Activated CD8-positive, alpha-beta memory T cell treated with anti-CD3 and anti-CD28 coated beads, Interleukin-2, amount 50 U/mL, for 1 hour (primary cell): ENCODE data around the gene PNPLA6.

Source experiments
- DNase-seq: peaks from one replicate; pipeline ENCODE4 v3.0.0-alpha.2; 2020; ENCODE audit errors: extremely low read depth

The PNPLA6 gene

DNA sequence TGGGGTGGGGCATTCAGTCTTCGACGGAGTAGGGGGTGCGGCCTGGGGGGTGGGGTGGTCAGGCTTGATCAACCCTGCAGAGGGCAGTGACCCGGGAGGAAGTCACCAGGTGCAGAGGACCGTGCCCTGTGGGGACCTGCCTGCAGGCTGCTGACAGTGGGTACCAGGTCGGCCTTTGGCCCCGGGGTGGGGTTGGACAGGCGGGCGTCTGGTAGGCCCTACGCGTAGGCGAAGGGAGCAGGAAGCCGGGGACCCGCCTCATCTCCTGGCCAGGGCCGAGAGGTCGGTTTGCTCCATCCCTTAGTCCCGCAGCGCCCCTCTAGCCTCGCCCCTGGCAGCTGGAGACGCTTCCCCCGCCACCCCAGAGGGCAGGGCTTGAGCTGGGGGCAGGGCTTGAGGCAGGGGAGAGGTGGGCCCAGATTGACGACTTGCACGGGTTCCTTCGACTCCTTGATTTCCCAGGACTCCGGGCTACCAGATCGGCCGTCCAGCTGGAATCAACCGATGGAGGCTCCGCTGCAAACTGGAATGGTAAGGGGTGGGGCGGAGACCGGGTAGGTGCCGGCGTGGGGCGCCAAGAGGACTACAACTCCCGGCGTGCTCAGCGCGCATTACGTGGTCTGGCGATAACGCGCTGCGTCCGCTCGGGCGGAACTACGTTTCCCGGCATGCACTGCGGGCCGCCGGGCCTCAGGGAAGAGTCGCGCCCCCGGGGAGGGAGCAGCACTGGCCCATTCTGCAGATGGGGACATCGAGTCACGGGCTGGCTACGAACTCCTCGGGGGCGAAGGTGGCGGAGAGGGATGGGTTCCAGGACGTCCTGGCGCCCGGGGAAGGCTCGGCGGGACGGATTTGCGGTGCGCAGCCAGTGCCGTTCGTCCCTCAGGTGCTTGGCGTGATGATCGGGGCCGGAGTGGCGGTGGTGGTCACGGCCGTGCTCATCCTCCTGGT lies at the start of gene PNPLA6:
Gene PNPLA6, plus strand, starts transcription at position 671 of the 951 bp plus-strand sequence. Its CDS starts 72 bp downstream, at position 743.
- DNase-seq: peak; percentile 59

DNA sequence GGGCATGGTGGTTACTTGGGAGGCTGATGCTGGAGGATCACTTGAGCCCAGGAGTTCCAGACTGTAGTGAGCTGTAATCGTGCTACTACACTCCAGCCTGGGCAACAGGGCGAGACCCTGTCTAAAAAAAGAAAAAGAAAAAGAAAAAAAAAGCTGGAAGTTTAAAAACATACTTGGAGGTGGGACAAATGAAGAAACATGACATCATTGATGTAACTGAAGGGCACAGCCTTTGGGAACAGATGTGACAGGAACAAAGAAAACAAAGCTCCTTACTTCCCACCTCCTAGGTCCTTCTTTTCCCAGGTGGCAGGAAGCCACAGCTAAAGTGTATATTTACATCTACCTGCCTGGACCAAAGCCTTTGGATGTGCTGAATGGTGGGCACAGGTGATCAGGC lies 48.6 kb upstream of the PNPLA6 start:
- DNase-seq: no peak

DNA sequence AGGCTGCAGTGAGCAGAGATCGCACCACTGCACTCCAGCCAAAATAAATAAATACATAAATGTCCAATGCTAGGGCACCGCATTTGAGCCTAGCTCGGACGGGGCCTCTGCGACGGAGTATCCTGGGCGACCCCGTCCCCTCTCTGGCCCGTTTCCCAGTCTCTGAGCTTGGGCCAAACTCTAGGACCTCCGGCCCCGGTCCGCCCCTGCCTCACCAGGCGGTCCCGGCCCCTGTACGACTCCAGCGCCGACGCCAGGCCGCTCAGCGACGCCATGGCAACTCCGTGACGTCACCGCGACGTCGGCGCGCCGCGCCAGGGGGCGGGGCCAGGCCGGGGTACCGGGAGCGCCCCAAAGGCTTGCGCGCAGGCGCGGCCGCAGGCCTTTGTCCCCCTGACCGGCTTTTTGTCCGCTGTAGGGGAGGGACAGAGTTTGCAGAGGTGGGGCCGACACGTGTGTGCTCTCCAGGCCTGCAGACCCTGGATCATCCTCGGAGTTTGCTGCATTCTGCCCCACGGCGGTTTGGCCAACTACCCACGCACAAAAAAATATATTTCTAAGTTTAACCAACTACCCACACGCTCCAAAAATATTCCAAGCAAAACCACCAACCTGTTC lies 46.7 kb upstream of the PNPLA6 start, which contains the start of gene PEX11G:
Gene PEX11G, minus strand, starts transcription at position 300 of the 618 bp plus-strand sequence. Its CDS starts 25 bp downstream, at position 275.
- DNase-seq: peak; percentile 50

DNA sequence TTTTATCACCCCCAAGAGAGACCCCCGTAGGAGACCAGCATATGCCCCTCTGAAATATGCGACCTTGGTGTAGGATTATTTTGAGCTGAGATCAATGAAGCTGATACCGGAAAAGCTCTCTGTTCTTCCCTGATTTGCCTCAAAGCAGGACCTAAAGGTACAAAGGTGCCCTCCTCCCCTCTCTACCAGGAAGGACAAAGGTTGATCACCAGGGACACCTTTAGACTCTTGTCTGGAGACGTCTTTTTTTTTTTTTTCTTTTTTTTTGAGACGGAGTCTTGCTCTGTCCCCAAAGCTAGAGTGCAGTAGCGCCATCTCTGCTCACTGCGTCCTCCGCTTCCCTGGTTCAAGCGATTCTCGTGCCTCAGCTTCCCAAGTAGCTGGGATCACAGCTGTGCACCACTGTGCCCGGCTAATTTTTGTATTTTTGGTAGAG lies 45.9 kb upstream of the PNPLA6 start:
- DNase-seq: no peak

DNA sequence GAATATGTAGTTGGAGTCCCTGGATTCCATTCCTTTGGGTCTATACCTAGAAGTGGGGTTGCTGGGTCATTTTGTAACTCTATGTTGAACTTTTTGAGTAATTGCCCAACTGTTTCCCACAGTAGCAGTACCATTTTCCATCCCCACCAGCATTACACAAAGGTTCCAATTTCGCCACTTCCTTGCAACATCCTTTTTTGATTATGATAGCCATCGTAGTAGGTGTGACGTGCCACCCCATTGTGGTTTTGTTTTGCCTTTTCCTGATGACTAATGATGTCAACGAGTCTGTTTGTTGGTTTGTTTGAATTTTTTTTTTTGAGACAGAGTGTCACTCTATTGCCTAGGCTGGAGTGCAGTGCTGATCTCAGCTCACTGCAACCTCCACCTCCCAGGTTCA lies 43.4 kb upstream of the PNPLA6 start:
- DNase-seq: no peak

DNA sequence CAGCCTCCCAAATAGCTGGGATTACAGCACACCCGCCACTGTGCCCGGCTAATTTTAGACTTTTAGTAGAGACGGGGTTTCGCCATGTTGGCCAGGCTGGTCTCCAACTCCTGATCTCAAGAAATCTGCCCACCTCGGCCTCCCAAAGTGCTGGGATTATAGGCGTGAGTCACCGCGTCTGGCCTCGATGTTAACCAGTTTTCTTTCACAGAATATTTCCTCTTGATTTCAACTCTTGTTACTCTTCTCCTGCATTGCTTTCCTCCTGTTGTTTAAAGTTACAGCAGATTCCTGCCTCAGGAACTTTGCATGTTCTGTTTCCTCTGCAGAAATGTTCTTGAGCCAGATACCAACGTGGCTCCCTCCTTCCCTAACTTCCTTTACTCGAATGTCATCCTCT lies 43.0 kb upstream of the PNPLA6 start:
- DNase-seq: no peak

DNA sequence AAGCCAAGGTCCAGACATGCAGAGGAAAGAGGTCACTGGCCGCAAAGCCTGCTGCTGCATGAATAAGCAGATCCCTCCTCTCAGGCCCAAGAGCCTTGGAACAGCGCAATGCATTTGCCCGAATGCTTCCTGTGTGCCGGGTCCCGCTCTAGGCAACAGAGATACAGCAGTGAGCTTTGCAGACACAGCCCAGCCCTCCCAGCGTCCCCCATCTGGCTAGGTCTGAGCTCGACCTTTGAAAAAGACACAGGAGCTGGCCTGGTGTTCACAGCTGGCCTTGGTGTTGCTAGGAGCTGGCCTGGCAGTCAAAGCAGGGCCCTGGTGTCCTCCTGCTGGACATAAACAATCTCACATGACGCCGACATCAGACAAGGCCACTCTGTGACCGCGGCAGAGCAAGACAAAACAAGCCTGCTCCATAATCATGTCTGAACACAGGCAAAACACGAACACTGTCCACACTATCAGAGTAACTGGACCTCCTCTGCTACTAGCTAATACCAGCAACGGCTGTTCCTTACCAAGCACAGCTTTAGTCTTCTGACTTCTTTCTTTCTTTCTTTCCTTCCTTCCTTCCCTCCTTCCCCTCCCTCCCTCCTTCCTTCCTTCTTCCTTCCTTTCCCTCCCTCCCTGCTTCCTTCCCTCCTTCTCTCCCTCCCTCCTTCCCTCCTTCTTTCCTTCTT lies 41.0 kb upstream of the PNPLA6 start:
- no peak for DNase-seq

DNA sequence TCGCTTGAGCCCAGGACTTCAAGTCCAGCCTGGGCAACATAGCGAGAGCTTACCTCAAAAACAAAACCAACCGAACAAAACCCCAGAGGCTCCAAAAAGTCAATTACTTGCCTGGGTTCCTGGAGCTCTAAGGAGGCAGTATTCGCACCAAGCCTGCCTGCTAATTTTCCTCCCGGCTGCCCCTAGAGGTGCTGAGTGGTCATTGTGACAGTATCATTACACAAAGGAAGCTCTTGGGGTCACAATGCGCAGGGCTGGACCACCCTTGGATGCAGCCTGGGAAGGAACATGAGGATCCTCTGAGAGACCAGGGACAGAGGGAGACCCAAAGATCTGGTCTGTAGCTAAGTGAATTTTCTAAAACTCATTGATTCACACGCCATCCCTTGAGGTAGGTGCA lies 38.2 kb upstream of the PNPLA6 start:
- no peak for DNase-seq

DNA sequence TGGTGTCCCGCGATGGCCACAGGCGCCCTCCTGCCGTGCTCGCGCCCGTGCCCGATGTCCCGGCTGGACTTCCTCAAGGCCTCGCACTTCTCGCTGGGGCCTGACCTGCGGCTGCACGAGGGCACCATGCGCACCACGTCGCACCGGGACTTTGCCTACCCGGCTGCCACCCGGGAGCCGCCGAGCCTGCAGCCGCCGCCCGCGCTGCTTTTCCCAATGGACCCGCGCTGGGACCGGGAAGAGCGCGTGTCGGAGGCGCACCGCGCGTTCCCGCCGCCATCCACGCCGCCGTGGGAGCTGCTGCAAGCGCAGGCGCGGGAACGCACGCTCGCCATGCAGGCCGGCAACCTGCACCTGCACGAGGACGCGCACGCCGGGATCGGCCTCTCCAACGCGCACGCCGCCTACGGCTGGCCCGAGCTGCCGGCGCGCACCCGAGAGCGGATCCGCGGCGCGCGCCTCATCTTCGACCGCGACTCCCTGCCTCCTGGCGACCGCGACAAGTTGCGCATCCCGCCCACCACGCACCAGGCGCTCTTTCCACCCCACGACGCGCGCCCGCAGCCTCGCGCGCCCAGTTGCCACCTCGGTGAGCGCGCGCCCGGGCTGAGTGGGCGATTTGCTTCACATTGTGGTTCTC lies 34.6 kb upstream of the PNPLA6 start:
- DNase-seq: no peak

DNA sequence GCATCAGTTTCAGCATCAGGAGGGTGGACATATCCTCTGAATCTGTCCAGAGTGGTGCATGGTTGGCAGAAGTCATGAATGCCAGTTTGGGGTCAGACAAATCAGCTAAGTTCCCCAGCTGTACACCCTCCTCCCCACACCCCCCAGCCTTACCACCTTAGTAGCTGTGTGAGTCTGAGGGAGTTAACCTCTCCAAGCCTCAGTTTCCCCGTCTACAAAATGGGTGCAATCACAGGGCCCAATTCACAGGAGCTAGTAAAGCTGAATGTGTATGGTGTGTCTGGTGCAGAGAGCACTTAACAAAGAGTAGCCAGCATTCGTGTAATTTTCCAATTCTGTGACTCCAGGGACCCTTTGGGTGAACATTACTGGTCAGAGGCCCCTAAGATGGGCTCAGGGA lies 33.0 kb upstream of the PNPLA6 start:
- no peak for DNase-seq

DNA sequence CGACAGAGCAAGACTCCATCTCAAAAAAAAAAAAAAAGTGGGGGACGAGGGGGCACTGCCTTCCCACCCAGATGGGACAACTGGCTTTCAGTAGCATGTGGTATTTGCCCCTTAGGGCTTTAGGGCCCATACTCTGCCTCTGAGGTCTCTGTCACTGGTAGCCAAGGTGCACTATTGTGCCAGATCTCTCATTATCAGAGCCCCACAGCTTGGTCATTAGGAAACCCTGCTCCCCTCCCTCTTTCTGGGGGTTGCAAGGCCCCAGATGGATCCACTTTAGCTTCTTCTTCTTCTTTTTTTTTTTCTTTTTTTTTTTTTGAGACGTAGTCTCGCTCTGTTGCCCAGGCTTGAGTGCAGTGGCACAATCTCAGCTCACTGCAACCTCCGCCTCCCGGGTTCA lies 30.8 kb upstream of the PNPLA6 start:
- no peak for DNase-seq

DNA sequence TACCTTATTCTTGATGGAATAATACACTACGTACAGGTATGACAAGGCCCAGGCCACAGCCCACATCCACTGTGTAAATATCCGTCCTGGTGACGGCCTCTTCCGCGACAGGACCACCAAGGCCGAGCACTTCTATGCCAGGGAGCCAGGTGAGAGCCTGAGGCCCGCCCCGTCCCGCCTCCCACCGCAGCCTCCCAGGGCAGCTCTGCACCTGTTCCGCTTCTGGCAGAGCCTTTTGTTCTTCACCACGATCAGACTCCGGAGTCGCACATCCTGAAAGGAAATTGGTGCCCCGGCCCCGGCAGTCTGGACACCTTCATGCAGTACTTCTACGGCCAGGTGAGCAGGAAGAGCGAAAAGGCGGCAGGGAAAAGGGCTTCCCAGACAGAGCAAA lies 30.2 kb upstream of the PNPLA6 start:
- no peak for DNase-seq

DNA sequence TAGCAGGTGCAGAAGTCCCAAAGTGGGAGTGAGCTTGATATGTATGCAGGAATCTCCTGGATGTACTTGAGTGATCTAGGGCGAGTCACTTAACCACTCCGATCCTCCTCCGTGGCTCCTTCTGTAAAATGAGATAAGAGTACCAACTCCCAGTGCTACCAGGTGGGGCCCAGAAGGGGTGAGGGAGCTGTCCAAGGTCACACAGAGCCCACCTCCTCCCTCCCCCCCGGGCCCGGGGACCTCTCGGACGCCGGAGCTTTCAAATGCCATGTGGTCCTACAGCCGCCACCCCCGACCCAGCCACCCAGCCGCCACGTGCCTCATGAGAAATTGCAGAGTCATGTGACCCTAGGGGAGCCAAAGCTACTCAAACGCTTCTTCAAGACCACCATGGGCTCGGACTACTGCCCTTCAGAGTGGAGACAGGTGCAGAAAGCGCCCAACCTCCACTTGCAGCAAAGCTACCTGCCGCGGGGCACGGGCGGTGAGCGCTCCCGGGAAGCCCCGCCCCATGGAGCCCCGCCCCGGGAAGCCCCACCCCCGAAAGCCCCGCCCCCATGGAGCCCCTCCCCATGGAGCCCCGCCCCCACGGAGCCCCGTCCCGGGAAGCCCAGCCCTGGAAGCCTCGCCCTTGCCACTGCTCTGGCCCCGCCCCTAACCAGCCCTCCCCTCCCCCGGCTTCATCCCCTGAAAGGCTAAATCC lies 29.7 kb upstream of the PNPLA6 start:
- no peak for DNase-seq

DNA sequence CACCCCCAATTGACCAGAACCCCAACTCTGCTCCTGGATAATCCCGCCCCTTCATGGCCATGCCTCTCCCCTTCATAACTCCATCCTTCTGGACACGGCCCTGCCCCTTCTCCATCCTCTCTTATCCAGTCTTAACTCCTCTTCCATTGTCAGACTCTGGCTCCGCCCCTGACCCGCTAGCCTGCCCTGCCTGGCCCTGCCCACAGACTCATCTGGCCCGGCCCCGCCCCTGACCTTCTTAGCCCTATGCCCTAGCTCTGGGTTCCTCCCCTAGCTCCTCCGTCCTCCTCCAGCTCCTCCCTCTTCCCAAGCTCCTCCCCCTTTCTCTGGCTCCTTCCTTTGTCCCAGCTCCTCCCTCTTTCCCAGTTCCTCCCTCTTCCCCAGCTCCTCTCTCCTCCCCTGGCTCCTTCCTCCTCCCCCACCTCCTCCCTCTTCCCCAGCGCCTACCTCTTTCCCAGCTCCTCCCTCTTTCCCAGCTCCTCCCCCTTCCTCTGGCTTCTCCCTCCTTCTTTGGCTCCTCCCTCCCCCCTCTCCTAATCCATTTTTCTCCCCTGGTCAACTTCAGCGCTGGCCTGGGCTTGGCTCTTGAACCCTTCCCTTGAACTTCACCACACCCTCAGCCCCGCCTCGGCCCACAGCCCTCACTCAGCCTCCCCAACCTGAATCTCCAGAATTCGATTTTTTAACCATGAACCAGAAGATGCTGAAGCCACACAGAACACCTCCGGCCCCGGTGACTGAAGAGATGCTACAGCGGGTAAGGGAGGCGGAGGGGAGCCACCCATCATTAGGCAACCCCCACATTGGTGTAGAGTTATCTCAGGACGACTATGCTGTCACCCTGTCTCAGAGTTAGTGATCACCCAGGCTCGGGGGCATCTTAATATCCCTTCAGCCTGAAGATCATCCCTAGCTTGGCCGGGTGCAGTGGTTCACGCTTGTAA lies 28.9 kb upstream of the PNPLA6 start:
- DNase-seq: no peak

DNA sequence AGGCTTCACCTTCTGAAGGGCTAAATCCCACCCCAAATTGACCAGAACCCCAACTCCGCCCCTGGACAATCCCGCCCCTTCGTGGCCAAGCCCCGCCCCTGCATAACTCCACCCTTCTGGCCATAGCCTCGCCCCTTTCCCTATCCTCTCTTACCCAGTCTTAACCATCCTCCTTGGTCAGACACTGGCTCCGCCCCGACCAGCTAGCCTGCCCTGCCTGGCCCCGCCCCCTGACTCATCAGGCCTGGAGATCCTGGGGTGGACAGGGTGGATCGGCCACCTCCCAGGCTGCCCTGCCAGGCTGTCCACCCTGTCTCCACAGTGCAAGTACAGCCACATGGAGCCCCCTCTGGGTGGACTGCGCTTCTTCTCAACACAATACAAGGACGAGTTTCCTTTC lies 27.6 kb upstream of the PNPLA6 start:
- no peak for DNase-seq

DNA sequence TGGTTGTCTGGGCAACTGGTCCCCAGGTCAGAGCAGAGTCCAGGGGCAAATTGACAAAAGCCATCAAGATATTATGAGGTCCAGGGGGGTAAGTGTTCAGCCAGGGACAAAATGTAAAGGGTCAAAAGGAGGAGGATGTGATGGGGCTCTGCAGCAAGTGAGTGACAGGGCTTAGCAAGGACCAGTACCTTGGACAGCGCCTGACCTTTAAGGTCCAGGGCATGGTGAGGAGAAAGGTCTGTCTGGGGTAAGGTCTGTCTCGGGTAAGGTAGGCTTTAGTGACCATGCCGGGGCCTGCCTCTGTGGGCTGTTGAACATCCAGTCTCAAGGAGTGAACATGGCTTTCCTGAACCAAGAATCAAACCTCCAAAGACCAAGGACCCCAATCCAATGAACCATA lies 25.9 kb upstream of the PNPLA6 start:
- no peak for DNase-seq

DNA sequence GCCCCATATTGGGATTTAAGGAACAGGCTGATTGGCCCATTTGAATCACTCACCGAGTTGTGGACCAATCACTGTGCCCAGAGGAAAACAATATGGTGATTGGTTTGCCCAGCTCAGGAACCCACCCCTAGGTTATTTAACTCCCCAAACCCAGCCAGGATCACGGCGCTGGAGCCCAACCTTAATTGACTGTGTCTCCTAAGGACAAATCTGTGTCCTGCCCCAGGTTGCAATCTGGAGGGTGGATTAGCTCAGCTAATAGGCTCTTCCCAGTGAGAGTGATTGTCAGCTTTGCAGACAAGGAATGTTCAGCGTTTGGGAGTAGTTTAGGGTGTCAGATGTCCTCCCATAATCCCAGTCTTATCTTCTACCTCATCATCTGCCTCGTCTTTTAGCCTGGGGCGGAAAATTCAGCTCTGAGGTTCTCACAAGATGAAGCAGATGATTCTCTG lies 23.1 kb upstream of the PNPLA6 start:
- no peak for DNase-seq

DNA sequence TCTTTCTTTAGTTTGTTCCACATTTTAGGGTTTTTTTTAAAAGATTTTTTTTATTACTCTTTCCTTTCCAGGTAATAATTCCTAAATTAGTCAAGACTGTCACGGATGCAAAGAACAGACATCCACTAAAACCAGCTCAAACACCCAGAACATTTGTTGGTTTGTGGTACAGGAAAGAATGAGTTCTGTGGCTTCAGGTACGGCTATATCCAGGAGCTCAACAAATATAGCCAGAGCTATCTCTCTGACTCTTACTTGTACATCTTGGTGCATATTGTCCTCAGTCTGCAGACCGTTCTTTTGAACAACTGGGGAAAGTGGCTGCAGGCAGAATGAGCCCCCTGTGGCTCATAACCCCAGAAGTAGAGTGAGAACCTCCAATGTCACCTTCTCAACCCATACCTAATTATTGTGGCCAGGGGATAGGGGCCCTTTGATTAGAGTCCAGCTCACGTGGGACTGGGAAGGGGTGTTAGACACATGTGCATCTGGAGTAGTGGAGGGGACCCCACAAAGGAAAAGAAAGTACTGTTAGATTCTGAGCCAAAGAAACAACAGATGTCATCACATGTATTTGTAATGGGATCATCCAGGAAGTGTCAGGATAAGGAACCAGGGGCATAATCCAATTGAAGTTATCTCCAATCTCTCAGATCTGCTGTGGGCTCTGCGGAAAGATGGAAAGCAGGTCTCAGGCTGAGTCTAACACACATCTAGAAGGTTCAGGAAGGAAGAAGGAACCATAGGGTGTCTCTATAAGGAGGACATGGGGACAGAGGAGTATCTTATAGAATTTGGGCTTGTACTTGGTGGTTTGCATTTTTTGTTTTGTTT lies 21.5 kb upstream of the PNPLA6 start:
- DNase-seq: no peak

DNA sequence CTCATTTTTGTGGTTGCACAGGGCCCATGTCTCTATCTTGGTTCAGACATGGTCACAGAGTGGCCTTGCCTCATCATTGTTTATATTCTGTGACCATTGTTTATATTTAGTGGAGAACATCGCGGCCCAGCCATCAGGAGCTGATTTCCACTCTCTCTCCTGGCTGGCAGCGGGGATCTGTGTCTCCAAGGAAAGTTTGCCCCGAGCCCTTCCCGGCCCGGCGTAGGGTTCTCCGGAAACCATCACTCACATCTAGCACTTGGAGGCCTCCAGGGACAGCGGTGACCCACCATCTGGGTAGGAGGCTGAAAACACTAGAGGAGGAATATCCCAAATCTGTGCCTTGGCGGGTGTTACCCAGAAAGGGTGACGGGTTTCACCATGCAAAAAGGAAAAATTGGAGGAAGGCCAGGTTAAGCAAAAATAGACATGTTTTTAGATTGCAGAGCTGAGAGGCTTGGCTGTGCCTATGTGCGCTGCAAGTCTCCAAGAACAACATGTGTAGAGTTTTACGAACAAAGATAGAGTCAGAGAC lies 20.3 kb upstream of the PNPLA6 start:
- DNase-seq: no peak
